HepG2 (cell line): ENCODE results near the gene NUF2. TPM values are rescaled to one million over a fixed set of nuclear protein-coding genes. Genes with fewer than 3 reads are reported as not detected.

Source experiments
- ATAC-seq: fragments of 200-7000 bp; cut with Tn5 transposase; 3 replicates; pipeline ENCODE4 v1.9.1; 2020; ENCODE audit warnings: mild to moderate bottlenecking, moderate library complexity
- BruUV-seq: library from RNA; stranded (reverse); fragments of 400-500 nt; replicated peaks from 2 replicates; lab custom pipeline; 2021; lab: Mats Ljungman, UMichigan
- CTCF ChIA-PET: fragments of 300-600 bp; formaldehyde crosslinking; extraction: SDS; loops from one replicate; lab custom pipeline; 2021; ENCODE audit warnings: low total read pairs, inconsistent platforms, low intra/inter-chr PET ratio; lab: Yijun Ruan, JAX
- POLR2A ChIA-PET: fragments of 350-600 bp; sonication (Branson Sonifier 250); formaldehyde crosslinking; loops from one replicate; lab custom pipeline; 2020; ENCODE audit warnings: antibody characterized with exemption, inconsistent platforms; lab: Yijun Ruan, JAX
- DNase-seq: peaks from one replicate; pipeline ENCODE4 v3.0.0-alpha.2; 2015; ENCODE audit warnings: low spot score
- FAIRE-seq: peaks from 3 replicates; lab custom pipeline; 2011; peaks lifted over from hg19 to GRCh38; lab: Jason Lieb, UNC
- H2AFZ ChIP-seq: one replicate; pipeline ENCODE4 v1.6.1; 2011; ENCODE audit warnings: low read length, inconsistent platforms
- H3K27ac ChIP-seq: fragments of 300-600 bp; 3 replicates; pipeline ENCODE4 v1.8.0; 2011; ENCODE audit warnings: mixed run types, mild to moderate bottlenecking, mixed read lengths, low read length, inconsistent platforms; ENCODE audit not compliant: insufficient read depth; ENCODE audit errors: extremely low read length
- H3K27me3 ChIP-seq, 2 experiments: fragments of 200-600 bp in 1 of 2; 2 replicates in 1 of 2; 3 replicates in 1 of 2; pipeline versions ENCODE4 v1.6.0 to v1.8.0; 2011; ENCODE audit warnings: low read length in 2 of 2, mild to moderate bottlenecking in 2 of 2, moderate library complexity in 2 of 2, inconsistent platforms in 1 of 2; ENCODE audit not compliant: insufficient read depth in 2 of 2, control insufficient read depth in 1 of 2
- H3K36me3 ChIP-seq, 2 experiments: fragments of 200-600 bp in 1 of 2; replicated peaks in 1 of 2; 2 replicates in 1 of 2; 3 replicates in 1 of 2; pipeline versions ENCODE4 v1.5.1 to v1.8.0; 2011; ENCODE audit warnings: low read length in 2 of 2, inconsistent platforms in 1 of 2; ENCODE audit not compliant: insufficient read depth in 2 of 2, control insufficient read depth in 1 of 2
- H3K4me1 ChIP-seq: 2 replicates; pipeline ENCODE4 v1.5.1; 2012; ENCODE audit warnings: low read length, inconsistent platforms; ENCODE audit not compliant: insufficient read depth
- H3K4me2 ChIP-seq: 2 replicates; pipeline ENCODE4 v1.6.0; 2011; ENCODE audit warnings: low read depth, low read length, inconsistent platforms
- H3K4me3 ChIP-seq, 3 experiments: fragments of 200-600 bp in 1 of 3; sonication (generic), shearing (Covaris generic) in 1 of 3; replicated peaks in 1 of 3; 2 replicates each; pipeline ENCODE4 v1.5.1; 2011 to 2016; ENCODE audit warnings: low read length in 3 of 3, inconsistent platforms in 2 of 3, low read depth in 2 of 3, mild to moderate bottlenecking in 2 of 3, control low read depth in 1 of 3, mixed read lengths in 1 of 3; ENCODE audit not compliant: insufficient read depth in 1 of 3
- H3K79me2 ChIP-seq: one replicate; pipeline ENCODE4 v1.6.1; 2011; ENCODE audit warnings: low read length, inconsistent platforms; ENCODE audit not compliant: insufficient read depth
- H3K9ac ChIP-seq: 2 replicates; pipeline ENCODE4 v1.6.0; 2011; ENCODE audit warnings: mild to moderate bottlenecking, low read depth, low read length, inconsistent platforms; ENCODE audit not compliant: insufficient read depth
- H3K9me3 ChIP-seq: 2 replicates; pipeline ENCODE4 v1.5.1; 2012; ENCODE audit warnings: mild to moderate bottlenecking, low read length
- H4K20me1 ChIP-seq: 2 replicates; pipeline ENCODE4 v1.6.0; 2011; ENCODE audit warnings: inconsistent platforms, mild to moderate bottlenecking, low read length, moderate library complexity; ENCODE audit not compliant: insufficient read depth
- ATM ChIP-seq: fragments of 450-650 bp; IDR thresholded peaks from 2 replicates; pipeline ENCODE4 v1.7.1; 2017; ENCODE audit warnings: mild to moderate bottlenecking, borderline replicate concordance
- ETV5 ChIP-seq: IDR thresholded peaks from 2 replicates; pipeline ENCODE4 v1.6.1; 2018; ENCODE audit warnings: missing biosample characterization, missing genetic modification reagents, inconsistent platforms, borderline replicate concordance
- HNRNPH1 ChIP-seq: fragments of 200-400 bp; formaldehyde crosslinking; optimal IDR thresholded peaks from 2 replicates; pipeline ENCODE3; 2017; ENCODE audit warnings: mild to moderate bottlenecking, low read depth, low read length
- SMARCE1 ChIP-seq: fragments of 450-650 bp; IDR thresholded peaks from 2 replicates; pipeline ENCODE4 v1.6.1; 2017; ENCODE audit warnings: borderline replicate concordance
- STAT6 ChIP-seq: sonication (generic); formaldehyde crosslinking; IDR thresholded peaks from 2 replicates; pipeline ENCODE4 v1.4.0; 2020; ENCODE audit warnings: missing genetic modification reagents, mild to moderate bottlenecking, borderline replicate concordance
- TCF7L2 ChIP-seq: IDR thresholded peaks from 2 replicates; pipeline ENCODE4 v1.6.1; 2011; ENCODE audit warnings: mild to moderate bottlenecking, low read depth, low read length, moderate library complexity
- YEATS4 ChIP-seq: sonication (generic); formaldehyde crosslinking; IDR thresholded peaks from 2 replicates; pipeline ENCODE4 v1.4.0; 2020; ENCODE audit warnings: missing genetic modification reagents, borderline replicate concordance
- ZNF775 ChIP-seq: sonication (generic); formaldehyde crosslinking; IDR thresholded peaks from 2 replicates; pipeline ENCODE4 v1.4.0; 2020; ENCODE audit warnings: missing genetic modification reagents, mild to moderate bottlenecking, moderate library complexity, borderline replicate concordance
- WGBS: methylation state at CpG from one replicate; pipeline ENCODE4 v1.1.6; 2017; ENCODE audit warnings: low lambda C conversion rate; 5-methylcytosine and 5-hydroxymethylcytosine counted together
- in situ Hi-C: cut with HindIII; loops from 2 replicates; pipeline ENCODE4 v1.10.0; 2017; ENCODE audit warnings: low pct_unique_long_range_greater_than_20kb; ENCODE audit not compliant: extremely low pct_ligation_motif_present
- intact Hi-C: fragments of 100-400 bp; cut with micrococcal nuclease; formaldehyde crosslinking; loops from one replicate; pipeline ENCODE4 v1.10.0; 2022; ENCODE audit not compliant: unreplicated experiment
- polyA plus RNA-seq, 8 experiments: library from polyadenylated mRNA; depleted of rRNA in 3 of 8; stranded (reverse) in 7 of 8; unstranded in 1 of 8; fragments of >200 nt; fragmentation: Illumina TruSeq in 4 of 8; extraction: Trizol in 4 of 8; gene quantifications; 2 replicates each; pipeline versions ENCODE4 v1.2.1 to v1.2.3, GENCODE V29; 2011 to 2016; ENCODE audit warnings: low read depth in 4 of 8, missing spikeins in 1 of 8, mixed read lengths in 1 of 8; ENCODE audit not compliant: insufficient read depth in 1 of 8
- total RNA-seq, 5 experiments: library from RNA; depleted of rRNA; stranded (reverse); fragments of >200 nt; fragmentation: Illumina TruSeq; extraction: Trizol; gene quantifications; 2 replicates each; pipeline ENCODE4 v1.2.3, GENCODE V29; 2016; ENCODE audit warnings: low read depth in 1 of 5

Gene NUF2
- total and polyA plus RNA-seq, 2 of the 13 experiments (the other 11 are each of a cell fraction or from before 2014, with no cell fraction given) = 26.0 to 39.4 TPM

DNA sequence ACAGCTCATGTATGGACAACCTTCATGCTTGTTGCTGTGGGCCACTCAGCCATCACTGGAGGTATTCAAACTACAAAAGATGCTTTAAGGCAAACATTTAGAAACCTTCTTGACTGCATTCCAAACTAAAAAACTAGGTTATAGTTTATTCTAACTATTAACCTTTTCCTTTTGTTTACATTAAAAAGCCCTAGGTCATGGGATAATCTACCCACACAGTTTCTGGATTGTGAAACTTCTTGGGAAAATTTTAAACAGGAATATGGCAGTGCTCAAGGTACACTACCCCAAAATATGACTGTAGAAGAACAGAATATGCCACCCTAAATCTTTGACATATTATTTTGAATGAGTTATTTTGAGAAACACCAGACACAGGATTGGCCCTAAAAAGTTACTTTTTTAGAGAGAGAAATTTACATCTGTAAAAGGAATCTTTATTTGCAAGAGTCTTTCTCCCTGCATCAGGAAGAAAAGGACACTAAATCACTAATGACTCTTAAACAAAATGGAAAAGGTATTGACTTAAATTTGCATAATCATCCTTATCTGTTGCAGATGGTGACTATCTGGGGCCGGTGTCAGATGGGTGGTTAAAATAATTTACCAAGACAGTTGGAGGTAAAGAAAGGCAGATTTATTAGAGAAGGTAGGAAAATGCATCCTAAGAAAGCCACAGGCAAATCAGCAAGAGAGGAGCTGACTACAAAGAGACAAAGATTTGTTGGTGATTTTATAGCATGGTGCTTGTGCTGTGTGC lies 25.1 kb upstream of the NUF2 start:
- Histone ChIP-seq H3K4me1 (no peaks in the 10 kb centered on the region), H4K20me1 (no peaks in the 10 kb centered on the region), H3K79me2 (no peaks in the 10 kb centered on the region), H3K9ac (no peak overlapping the region), H3K27me3 (no peaks in the 10 kb centered on the region; a peak in 1 of 5 replicates), H3K9me3 (no peaks in the 10 kb centered on the region), H2AFZ (no peak overlapping the region), H3K4me2 (no peak overlapping the region), H3K36me3 (no peaks in the 10 kb centered on the region), H3K27ac (no peak overlapping the region), H3K4me3 (no peak overlapping the region)
- TF ChIP-seq STAT6 (CRISPR knock-in tag) = no peak
- TF ChIP-seq SMARCE1 = no peak
- no peak for TF ChIP-seq ETV5 (CRISPR knock-in tag)
- no peak for TF ChIP-seq HNRNPH1
- TF ChIP-seq YEATS4 (CRISPR knock-in tag) = no peak
- TF ChIP-seq ATM = no peak
- TF ChIP-seq ZNF775 (CRISPR knock-in tag) = no peak
- TF ChIP-seq TCF7L2 = no peak
- in situ Hi-C loops (no loop called here), intact Hi-C loops (no loop called here)
- FAIRE-seq = no peak
- WGBS = 100% methylated on average over 1 of the region's 1 CpG
- POLR2A ChIA-PET = no interaction called here
- no TSS peak for BruUV-seq
- DNase-seq = no peak
- CTCF ChIA-PET = no interaction called here
- no peak for ATAC-seq
